Endothelial cell of umbilical vein (primary cell): Measurements from ENCODE around the gene SPEM2.

Experiments
- EZH2 ChIP-seq: IDR thresholded peaks from 2 replicates; pipeline ENCODE4 v1.6.1; 2012; ENCODE audit warnings: borderline replicate concordance, low read depth, mild to moderate bottlenecking, moderate library complexity, low read length, inconsistent platforms; ENCODE audit not compliant: severe bottlenecking
- GATA2 ChIP-seq: IDR thresholded peaks from 2 replicates; pipeline ENCODE4 v1.7.0; 2011; ENCODE audit warnings: low read depth, mild to moderate bottlenecking, moderate library complexity, mixed read lengths, low read length; ENCODE audit not compliant: insufficient read length, insufficient read depth
- JUN ChIP-seq: IDR thresholded peaks from 2 replicates; pipeline ENCODE4 v1.6.1; 2011; ENCODE audit warnings: borderline replicate concordance, low read depth; ENCODE audit not compliant: insufficient read length, insufficient read depth
- MAX ChIP-seq: IDR thresholded peaks from 2 replicates; pipeline ENCODE4 v1.6.1; 2011; ENCODE audit not compliant: insufficient read depth, insufficient read length
- MYC ChIP-seq: IDR thresholded peaks from one replicate; pipeline ENCODE4 v1.6.1; 2011; ENCODE audit warnings: mild to moderate bottlenecking, low read depth, low read length
- POLR2A ChIP-seq: IDR thresholded peaks from 2 replicates; pipeline ENCODE4 v1.6.1; 2012; ENCODE audit warnings: low read depth, mild to moderate bottlenecking, control low read depth, low read length
- POLR2AphosphoS5 ChIP-seq: IDR thresholded peaks from 2 replicates; pipeline ENCODE4 v1.6.1; 2012; ENCODE audit warnings: low read depth, mild to moderate bottlenecking, control low read depth, low read length, moderate library complexity; ENCODE audit not compliant: insufficient read depth
- TF ChIP-seq, protein P1 (sequence below), 2 donors: IDR thresholded peaks; 1 replicate in 1 of 2; 2 replicates in 1 of 2; pipeline ENCODE4 v1.5.1; 2011; ENCODE audit warnings: low read length in 2 of 2, mild to moderate bottlenecking in 2 of 2, moderate library complexity in 2 of 2, control low read depth in 1 of 2, inconsistent platforms in 1 of 2, low read depth in 1 of 2; ENCODE audit not compliant: insufficient read depth in 1 of 2; ENCODE audit errors: extremely low read depth in 1 of 2

DNA sequence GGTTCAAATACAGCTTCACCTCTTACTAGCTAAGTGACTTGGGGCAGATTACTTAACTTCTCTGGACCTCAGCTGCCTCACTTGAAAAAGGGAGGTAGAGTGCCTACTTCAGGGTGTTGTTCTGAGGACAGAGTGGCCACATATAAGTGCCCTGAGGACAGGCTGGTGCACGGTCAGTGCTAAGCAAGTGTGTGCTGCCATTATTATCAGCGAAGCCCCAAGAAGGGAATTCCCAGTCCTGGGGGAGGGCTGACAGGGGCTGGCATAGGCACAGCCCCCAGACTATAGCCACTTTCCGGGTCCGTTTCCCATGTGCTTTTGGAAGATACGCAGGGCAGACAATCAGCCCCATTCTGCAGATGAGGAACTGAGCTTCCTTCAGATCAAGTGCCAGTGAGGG lies 51.5 kb downstream of the SPEM2 start:
- TF ChIP-seq, protein P1, sequence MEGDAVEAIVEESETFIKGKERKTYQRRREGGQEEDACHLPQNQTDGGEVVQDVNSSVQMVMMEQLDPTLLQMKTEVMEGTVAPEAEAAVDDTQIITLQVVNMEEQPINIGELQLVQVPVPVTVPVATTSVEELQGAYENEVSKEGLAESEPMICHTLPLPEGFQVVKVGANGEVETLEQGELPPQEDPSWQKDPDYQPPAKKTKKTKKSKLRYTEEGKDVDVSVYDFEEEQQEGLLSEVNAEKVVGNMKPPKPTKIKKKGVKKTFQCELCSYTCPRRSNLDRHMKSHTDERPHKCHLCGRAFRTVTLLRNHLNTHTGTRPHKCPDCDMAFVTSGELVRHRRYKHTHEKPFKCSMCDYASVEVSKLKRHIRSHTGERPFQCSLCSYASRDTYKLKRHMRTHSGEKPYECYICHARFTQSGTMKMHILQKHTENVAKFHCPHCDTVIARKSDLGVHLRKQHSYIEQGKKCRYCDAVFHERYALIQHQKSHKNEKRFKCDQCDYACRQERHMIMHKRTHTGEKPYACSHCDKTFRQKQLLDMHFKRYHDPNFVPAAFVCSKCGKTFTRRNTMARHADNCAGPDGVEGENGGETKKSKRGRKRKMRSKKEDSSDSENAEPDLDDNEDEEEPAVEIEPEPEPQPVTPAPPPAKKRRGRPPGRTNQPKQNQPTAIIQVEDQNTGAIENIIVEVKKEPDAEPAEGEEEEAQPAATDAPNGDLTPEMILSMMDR (IDR thresholded peaks at IDR 0.05; ENCODE audit: extremely low read depth in 1 of 2, insufficient read depth in 1 of 2, low read depth in 1 of 2, low read length in 2 of 2): no peak
- no peak for TF ChIP-seq MAX
- no peak for TF ChIP-seq POLR2AphosphoS5
- TF ChIP-seq POLR2A: no peak
- no peak for TF ChIP-seq MYC
- TF ChIP-seq GATA2: no peak
- TF ChIP-seq EZH2: no peak
- no peak for TF ChIP-seq JUN
